Stimulated activated CD4-positive, alpha-beta T cell treated with anti-CD3 and anti-CD28 coated beads, Interleukin-15, amount 100 ng/mL, for 24 hours (primary cell): ENCODE data around the gene MDM2.

Experiments used
- DNase-seq: peaks from one replicate; pipeline ENCODE4 v3.0.0-alpha.2; 2020

The MDM2 gene

DNA sequence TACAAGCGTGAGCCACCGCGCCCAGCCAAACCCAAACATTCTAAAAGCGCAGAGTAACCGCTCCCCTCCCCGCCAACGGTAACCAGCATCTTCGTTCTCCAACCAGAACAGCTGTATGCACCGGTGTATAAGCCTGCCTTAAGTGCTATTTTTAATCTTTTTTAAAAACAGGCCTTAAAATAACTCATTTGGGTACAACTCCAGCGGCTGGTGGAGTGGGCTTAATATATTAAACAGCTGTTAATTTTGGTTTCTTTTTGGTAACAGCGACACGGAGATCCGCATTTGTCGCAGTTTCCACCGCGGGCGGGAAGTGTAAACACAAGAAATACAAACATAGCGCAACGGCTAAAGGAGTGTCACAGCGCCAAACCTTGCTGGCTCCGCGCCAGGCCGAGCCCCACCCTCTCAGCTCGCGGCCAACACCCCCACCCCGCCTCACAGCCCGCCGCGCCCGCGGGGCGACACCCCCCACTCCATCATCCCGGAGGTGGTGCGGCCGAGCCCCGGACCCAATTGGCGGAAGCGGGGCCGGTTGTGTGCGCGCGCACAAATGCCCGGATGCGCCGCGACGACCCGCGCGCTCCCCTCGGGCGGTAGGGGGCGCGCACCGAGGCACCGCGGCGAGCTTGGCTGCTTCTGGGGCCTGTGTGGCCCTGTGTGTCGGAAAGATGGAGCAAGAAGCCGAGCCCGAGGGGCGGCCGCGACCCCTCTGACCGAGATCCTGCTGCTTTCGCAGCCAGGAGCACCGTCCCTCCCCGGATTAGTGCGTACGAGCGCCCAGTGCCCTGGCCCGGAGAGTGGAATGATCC is at the start of gene MDM2:
Gene MDM2 (plus strand): TSS at position 602 of the 812 bp plus-strand sequence. CDS start 301 bp downstream, outside the sequence.
- DNase-seq = peak; percentile 95

DNA sequence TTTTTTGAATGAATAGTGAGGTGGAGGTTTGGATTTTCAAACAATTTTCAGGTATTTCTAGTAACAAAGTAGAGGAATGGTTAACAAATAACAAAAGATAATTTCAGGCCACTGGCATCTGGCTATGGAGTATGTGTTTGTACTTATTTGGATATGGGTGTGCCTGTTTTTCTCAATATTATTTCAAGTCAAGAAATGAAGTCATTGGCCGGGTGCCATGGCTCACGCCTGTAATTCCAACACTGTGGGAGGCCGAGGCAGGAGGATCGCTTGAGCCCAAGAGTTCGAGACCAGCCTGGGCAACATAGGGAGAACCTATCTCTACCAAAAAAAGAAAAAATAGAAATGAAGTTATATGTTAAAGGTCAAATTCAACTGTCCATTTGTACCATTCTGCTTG is 48.1 kb upstream of the MDM2 start:
- no peak for DNase-seq

DNA sequence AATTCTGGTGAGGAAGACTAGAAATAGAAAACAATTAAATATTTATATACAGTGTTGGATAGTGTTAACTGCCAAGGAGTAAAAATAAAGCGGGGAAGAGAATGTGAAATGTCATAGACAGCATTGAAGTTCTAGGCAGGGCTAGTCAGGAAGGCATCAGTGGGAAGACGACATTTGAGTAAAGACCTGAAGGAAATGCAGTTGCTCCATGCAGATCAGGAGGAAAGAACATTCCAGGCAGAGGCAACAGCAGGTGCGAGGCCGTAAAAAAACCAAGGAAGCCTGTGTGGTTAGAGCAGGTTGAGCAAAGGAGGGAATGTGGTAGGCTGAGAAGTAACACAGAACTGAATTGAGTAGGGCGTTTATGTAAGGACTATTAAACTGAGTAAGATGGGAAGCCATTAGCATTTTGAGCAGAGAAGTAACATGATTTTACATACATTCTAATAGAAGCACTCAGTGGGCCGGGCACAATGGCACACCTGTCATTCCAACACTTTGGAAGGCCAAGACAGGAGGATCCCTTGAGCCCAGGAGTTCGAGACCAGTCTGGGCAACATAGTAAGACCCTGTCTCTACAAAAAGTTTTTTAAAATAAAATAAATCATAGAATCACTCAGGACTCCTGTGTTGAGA is 47.1 kb upstream of the MDM2 start:
- no peak for DNase-seq

DNA sequence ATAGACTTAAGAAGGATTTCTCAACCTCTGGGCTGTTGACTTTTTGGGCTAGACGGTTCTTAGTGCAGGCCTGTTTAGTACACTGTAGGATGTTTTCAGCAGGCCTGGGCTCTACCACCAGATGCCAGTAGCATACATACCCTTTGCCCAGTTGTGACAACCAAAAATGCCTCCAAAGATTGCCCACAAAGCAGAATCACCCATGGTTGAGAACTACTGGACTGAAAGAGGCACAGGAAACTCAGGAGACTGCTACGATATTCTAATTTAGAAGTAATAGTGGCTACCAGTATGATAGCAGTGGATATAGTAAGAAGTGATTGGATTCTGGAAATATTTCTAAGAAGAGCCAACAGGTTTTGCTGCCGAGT is 46.5 kb upstream of the MDM2 start:
- no peak for DNase-seq

DNA sequence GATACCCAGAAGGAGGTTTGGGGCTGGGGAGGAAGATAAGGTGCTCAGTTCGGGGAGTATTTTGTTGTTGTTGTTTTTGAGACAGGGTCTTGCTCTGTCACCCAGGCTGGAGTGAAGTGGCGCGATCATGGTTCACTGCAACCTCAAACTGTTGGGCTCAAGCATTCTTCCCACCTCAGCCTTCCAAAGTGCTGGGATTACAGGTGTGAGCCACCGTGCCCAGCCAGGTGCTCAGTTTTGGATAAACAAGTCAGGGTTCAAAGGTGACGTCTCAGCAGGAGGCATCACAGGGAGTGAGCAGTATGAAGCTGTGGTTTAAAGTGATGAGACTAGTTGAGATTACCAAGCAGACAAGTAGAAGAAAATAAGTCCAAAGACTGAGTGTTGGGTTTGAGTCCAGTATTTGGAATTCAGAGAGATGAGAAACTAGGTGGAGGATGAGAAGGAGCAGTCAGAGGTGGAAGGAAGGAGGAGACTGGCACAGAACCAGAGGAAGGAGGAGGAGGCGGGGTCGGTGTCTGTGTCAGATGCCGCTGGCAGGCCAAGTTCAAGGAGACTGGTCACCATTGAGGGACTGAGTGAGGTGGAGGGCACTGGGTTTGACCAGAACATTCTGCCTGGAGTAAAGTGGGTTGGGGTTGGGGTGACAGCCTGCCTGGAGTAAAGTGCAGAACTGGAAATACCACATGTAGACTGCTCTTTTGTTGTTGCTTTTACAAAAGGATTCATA is 45.9 kb upstream of the MDM2 start:
- DNase-seq = no peak

DNA sequence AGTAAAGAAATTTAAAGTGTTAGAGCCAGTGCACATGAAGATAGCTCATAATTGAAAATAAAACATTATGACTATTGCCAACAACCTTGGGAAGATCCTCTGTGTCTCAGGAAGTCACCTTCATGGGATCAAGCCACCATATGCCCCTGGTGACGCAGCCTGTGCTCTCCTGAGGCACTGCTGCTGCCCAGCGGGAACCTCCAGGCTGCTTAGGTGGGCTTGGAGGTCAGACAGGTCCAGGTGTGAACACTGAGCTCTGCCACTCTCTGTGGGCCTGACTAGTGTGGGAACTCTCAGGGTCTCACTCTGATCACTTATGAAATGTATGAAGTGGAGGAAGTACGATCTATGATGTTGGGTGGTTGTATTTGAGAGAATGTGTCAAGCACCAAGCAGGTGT is 45.3 kb upstream of the MDM2 start:
- no peak for DNase-seq

DNA sequence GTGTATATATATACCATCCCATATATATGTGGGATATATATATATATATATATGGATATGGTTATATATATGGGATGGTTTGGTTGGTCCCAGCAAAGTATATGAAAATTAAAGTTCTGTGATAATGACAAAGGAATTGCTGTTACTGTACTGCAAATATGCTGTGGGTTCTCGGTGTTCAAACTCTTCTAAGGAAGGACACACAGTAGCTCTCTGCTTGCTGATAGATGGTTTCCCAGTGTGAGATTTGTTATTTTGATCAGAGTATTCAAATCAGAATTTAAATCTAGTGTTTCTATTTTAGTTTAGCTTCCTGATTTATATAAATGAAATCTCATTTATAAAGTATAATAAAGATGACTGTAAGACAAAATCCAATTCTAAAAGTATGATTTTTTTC is 42.3 kb upstream of the MDM2 start:
- no peak for DNase-seq

DNA sequence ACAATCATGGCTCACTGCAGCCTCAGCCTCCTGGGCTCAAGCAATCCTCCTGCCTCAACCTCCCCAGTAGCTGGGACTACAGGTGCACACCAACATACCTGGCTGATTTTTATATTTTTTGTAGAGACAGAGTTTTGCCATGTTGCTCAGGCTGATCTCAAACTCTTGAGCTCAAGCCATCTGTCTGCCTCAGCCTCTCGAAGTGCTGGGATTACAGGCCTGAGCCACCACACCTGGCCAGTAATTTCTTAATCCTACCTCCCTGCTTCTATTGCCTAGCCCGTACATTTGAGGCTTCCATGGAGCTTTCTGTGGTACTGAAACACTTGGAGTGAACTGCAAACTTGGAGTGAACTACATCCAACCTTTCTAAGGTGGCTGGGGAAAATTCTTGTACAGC is 41.3 kb upstream of the MDM2 start:
- no peak for DNase-seq

DNA sequence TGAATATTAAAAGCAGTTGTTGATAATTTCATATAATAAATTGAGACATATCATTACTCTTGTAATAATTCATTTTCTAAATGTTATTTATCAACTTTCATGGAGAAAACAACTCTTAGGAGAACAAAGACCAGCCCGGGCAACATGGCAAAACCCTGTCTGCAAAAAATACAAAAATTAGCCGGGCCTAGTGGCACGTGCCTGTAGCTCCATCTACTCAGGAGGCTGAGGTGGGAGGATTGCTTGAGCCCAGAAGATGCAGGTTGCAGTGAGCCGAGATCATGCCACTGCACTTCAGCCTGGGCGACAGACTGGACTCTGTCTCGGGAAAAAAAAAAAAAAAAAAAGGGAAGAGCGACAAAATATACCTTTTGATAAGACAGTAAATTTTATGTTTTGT is 40.8 kb upstream of the MDM2 start:
- DNase-seq = no peak

DNA sequence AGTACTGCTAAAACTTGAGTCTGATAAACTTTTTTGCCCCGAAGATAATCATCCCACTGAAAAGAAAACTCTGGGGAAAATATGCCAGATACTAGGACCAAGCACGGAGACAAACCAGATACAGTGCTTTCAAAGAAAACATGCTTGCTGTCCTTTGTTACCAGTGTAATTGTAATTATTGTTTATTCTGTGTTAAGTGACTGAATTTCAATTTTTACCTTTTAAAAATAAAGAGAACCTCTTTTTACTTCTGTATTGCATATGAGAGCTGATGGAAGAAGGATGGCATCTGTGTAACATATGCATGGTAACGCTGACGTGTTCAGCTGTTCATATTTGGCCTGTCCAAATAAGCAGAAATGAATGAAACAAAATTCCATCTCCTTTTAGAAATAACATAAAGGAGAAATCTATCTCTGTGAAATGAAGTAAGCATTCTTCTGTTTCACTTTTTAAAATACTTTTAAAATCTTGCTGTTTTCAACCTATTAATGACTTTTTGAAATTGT is 39.5 kb upstream of the MDM2 start:
- no peak for DNase-seq

DNA sequence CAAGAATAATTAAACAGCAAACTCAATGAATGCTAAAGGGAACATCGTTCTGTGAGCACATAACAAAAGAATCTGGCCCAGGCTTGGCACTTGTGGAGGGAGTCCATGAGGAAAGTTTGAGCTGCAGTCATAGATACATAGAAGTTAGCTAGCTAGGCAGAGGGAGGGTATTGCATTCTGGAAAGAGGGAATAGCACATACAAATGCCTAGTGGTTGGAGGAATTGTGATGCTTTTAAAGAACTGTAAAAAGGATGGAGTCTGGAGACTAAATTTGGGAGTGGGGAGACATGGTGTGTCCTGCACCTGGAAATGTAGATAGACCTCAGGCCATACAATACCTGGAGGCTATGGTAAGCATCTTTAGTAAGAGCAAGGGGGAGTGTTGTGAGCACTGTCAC is 38.0 kb upstream of the MDM2 start:
- no peak for DNase-seq

DNA sequence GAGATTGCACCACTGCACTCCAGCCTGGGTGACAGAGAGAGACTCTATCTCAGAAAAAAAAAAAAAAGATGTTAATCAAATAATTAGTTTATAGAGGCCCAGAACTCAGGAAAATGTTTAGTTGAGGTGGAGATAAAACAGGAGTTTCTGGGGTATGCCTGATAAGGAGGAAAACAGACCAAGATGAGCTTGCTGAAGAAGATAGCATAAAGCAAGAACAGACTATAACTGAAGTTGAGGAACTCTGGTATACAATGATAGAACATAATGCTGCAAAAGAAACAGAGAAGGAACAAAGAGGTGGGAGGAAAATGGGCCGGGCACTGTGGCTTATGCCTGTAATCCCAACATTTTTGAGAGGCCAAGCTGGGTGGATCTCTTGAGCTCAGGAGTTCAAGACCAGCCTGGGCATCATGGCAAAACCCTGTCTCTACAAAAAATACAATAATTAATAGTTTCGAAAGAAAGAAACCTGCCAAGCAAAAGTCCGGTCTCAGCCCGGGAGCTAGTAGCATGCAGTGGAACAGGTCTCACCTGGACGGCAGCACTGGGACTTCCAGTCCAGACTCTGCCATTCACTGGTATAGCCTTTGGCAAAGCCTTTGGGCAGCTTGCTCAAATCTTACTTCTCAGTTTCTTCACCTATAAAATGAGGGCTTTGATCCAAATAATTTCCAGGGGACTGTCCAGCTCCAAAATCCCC is 36.6 kb upstream of the MDM2 start:
- DNase-seq = no peak

DNA sequence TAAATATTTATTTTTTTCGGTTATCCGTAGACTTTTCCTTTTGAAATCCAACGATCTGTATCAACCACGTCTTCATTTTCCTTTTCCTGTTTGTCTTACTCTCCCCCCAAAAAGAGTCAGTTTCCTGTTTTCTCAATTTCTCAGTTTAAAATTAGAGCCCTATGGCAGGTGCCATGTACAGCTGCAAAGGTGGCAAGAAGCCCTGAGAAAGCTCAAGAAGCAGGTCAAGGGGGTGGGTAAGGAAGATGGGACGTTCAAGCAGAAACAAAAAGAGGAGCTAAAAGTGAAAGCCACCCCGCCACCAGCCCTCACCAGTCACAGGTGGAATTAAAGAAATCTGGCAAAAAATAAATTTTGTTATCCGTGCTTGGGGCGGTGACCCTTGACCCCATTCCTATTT is 35.3 kb upstream of the MDM2 start:
- DNase-seq = no peak

DNA sequence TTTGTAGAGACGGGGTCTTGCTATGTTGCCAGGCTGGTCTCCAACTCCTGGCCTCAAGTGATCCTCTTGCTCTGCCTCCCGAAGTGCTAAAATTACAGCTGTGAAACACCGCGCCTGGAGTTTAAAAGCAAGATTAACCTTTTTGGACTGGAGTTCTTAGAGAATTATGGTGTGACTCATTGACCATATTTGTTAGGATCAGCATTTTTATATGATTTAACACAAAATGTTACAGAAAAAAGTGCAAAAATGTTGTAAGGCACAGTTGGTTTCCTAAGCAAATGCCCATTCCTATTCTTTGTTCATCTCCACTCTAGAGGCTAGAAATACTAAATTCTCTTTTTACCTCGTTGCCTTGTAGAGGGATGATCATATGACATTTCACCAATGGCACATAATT is 34.4 kb upstream of the MDM2 start:
- no peak for DNase-seq

DNA sequence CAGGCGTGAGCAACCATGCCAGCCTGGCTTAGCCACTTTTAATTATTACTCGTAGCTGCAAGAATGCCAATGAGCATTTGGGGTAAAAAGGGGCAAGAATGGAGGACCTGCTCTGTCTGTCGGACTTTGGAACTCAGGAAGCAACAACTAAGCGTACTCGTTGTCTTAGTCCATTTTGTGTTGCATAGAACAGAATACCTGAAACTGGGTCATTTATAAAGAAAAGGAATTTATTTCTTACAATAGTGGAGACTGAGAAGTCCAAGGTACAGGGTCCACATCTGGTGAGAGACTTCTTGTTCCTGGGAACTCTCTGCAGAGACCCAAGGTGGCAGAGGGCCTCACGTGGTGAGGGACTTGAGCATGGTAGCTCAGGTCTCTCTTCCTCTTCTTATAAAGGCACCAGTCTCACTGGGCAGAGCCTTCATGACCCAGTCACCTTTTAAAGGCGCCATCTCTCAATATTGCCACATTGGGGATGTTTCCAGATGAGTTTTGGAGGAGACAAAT is 32.8 kb upstream of the MDM2 start:
- DNase-seq = no peak

DNA sequence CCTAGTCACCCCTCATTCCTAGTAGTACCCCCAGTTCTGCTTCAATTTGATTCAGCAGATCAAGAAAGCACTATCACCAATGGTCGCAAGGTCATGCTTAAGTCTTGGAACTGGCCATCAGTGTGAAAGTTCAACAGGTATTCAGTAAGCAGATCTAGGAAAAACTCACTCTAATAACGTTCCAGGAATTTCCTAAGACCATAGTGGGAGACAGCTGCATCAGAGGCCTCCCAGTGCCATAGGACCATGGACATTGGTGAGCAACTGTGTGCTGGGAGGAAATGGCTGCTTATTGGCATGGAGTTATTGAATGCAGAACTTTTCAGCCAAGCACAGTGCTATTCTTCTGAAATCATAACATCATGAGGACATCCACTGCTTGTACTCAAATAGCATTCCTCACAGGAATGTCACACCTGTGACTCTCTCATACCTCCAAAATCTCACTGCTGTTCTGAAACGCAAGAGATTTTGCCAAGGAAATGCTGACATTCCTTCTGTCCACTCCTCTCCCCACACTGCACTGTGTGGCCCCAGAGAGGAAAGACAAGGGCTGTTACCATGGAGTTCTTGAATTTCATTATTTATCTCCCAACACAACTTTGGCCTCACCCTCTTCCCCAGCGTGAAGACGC is 30.9 kb upstream of the MDM2 start:
- no peak for DNase-seq

DNA sequence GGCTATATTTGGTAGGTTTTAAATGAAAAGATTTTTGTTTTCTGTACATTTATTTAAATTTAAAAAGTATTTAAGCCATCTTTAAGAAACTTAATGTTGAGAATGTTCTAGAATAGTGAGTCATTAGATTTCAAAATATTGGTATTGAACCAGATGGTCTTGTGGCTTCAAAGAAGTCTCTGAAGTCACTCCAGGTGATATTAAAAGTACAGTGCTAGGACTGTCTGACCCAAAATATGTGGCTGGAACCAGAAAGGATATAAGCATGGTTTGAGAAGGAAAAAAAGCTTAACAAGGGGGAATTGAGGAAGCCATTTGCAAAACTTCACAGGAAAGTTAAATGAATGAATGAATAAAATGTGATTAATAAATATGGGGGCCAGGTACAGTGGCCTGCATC is 28.7 kb upstream of the MDM2 start:
- no peak for DNase-seq

DNA sequence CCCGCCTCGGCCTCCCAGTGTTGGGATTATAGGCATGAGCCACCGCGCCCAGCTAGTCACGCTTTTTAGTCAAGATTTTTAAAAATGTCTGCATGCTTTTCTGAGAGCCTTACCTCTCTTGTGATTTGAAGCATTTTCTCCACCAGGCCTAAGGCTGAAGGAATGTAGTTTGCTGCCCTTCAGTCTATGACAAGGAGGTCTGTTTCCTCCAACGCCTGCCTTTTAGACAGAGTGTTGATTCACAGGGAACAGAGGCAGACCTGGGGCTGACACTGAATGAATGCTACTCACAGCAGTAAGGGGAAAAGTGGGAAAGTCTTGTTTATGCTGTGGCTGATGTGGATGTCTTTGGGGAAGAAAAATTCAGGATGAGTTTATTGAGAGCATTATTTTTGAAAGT is 27.2 kb upstream of the MDM2 start:
- DNase-seq = no peak

DNA sequence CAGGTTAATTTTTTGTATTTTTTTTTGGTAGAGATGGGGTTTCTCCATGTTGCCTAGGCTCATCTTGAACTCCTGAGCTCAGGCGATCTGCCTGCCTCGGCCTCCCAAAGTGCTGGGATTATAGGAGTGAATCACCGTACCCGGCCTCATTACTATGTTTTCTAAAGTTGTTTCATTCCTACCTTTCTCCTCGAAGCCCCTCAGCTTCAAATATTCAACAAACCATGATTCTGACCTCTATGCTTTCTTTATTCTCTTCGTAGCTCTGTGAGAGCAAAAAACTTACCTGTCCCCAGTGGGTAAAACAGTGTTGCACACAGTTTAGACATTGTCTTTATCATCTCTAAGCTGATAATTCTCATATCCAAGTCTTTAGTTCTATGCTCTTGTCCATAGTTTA is 26.2 kb upstream of the MDM2 start:
- DNase-seq = no peak

DNA sequence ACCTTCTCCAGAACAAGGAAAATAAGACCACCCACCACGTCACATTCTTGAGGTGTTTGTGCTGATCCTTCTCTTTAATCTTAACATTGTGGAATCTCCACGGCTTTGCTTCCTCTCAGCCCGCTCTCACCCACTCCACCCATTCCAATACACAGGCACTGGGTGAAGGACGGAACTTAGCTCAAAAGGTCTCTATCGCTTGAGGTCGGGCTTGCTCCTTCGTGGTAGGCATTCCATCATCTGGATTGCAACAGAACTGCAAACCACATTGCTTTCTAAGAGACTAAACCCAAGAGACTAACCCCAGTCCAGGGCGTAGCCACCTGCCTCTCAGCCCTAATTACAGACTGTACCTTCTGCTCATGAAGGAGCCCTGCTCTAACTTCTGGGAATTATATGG is 24.0 kb upstream of the MDM2 start:
- no peak for DNase-seq

DNA sequence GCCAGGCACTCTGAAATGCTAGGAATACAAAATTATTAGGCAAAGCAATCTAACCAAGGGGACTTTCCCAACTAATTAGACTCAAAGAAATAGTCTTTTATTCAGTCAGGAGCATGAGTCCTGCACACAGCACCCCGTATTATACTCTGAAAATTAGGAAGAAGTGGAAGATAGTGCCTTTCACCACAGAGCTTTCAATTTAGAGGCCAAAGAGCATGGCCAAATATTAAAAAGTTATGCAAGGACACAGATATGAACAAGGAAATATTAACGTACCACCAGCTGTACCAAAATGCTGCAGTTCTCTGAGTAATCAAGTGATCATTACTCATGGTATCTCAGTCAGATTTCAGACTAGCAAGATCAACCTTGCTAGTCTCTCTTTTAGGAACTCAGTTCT is 22.6 kb upstream of the MDM2 start:
- no peak for DNase-seq

DNA sequence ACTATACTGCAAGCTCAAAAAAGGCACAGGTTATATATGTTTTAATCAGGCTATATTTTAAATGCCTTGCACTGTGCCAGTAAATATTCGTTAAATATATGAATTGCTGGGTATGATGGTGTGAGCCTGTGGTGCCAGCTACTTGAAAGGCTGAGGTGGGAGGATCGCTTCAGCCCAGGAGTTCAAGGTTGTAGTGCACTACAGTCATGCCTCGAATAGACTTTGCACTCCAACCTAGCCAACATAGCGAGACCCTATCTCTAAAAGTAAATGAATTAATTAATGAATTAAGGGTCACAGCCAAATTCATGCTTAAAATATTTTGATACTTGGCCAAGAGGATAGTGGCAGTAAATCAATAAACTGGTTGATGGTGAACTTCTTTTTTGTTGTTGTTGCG is 22.2 kb upstream of the MDM2 start:
- DNase-seq = no peak

DNA sequence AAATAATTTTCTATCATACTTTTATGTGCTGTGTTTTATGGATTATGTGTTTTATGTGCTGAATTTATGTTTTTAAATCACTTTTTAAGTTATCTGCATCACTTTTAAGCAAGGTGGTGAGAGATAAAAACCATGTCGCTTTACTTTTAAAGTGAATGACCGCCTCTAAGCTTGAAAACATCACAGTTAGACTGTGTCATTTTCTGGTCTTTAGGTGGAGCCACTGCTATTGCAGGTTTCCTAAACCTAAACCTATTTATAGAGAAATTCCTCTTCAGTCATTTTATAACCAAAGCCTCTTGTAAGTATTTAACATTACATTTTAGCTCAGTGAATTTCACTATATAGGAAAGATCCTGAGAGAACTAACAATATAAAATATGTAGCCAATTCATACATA is 21.0 kb upstream of the MDM2 start:
- DNase-seq = no peak
